ENCODE results near the gene HCN3. TPM values are rescaled to one million over a fixed set of nuclear protein-coding genes. Genes with fewer than 3 reads are reported as not detected.

Gene HCN3
- total RNA-seq, 1 donor from 2014 or later, result 10.6 TPM

- no peak overlapping the region for H3K27ac Mint-ChIP-seq
- H3K27me3 Mint-ChIP-seq, result no peaks in the 10 kb centered on the region
- H3K4me1 Mint-ChIP-seq (ENCODE audit: unreplicated experiment), result no peaks in the 10 kb centered on the region
- no peak overlapping the region for H3K4me3 Mint-ChIP-seq
- H3K36me3 Mint-ChIP-seq, result peaks cover 41% of the 10 kb centered on the region
- no peak for DNase-seq (ENCODE audit: extremely low spot score, unreplicated experiment)
- TF ChIP-seq, protein P1, sequence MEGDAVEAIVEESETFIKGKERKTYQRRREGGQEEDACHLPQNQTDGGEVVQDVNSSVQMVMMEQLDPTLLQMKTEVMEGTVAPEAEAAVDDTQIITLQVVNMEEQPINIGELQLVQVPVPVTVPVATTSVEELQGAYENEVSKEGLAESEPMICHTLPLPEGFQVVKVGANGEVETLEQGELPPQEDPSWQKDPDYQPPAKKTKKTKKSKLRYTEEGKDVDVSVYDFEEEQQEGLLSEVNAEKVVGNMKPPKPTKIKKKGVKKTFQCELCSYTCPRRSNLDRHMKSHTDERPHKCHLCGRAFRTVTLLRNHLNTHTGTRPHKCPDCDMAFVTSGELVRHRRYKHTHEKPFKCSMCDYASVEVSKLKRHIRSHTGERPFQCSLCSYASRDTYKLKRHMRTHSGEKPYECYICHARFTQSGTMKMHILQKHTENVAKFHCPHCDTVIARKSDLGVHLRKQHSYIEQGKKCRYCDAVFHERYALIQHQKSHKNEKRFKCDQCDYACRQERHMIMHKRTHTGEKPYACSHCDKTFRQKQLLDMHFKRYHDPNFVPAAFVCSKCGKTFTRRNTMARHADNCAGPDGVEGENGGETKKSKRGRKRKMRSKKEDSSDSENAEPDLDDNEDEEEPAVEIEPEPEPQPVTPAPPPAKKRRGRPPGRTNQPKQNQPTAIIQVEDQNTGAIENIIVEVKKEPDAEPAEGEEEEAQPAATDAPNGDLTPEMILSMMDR (conservative IDR thresholded peaks at IDR 0.05), result no peak
- H3K9me3 Mint-ChIP-seq, result no peaks in the 10 kb centered on the region
Observed at GRCh38 chr1:155334962-155335361, 57.7 kb downstream of the HCN3 start.

Other genes with a start within 250 kb of the HCN3 start
- gene DCST2, start 243.7 kb upstream of the HCN3 start, total RNA-seq (ENCODE audit: low replicate concordance), result 1.6 and 2.4 TPM in 2 replicates
- not detected in 2 replicates for gene DCST1, start 243.6 kb upstream of the HCN3 start, total RNA-seq (ENCODE audit: low replicate concordance)
- 61.9 and 69.0 TPM in 2 replicates for gene ADAM15, start 226.1 kb upstream of the HCN3 start, total RNA-seq (ENCODE audit: low replicate concordance)
- gene EFNA4, start 213.7 kb upstream of the HCN3 start, total RNA-seq (ENCODE audit: low replicate concordance), result 21.2 and 22.1 TPM in 2 replicates
- gene EFNA3, start 198.6 kb upstream of the HCN3 start, total RNA-seq (ENCODE audit: low replicate concordance), result 3.4 and 4.7 TPM in 2 replicates
- gene EFNA1, start 149.6 kb upstream of the HCN3 start, total RNA-seq (ENCODE audit: low replicate concordance), result 26.1 and 69.9 TPM in 2 replicates
- gene SLC50A1, start 141.6 kb upstream of the HCN3 start, total RNA-seq (ENCODE audit: low replicate concordance), result 27.8 and 43.0 TPM in 2 replicates
- 73.9 and 75.3 TPM in 2 replicates for gene DPM3, start 136.9 kb upstream of the HCN3 start, total RNA-seq (ENCODE audit: low replicate concordance)
- 173 and 179 TPM in 2 replicates for gene KRTCAP2, start 104.2 kb upstream of the HCN3 start, total RNA-seq (ENCODE audit: low replicate concordance)
- gene TRIM46, start 103.6 kb upstream of the HCN3 start, total RNA-seq (ENCODE audit: low replicate concordance), result 2.0 and 8.1 TPM in 2 replicates
- gene THBS3, start 69.6 kb upstream of the HCN3 start, total RNA-seq (ENCODE audit: low replicate concordance), result 23.2 and 28.0 TPM in 2 replicates
- gene MTX1, start 68.8 kb upstream of the HCN3 start, total RNA-seq (ENCODE audit: low replicate concordance), result 34.0 and 44.2 TPM in 2 replicates
- 37.4 and 55.7 TPM in 2 replicates for gene ENTREP3, start 22.0 kb upstream of the HCN3 start, total RNA-seq (ENCODE audit: low replicate concordance)
- 52.0 and 58.7 TPM in 2 replicates for gene SCAMP3, start 15.1 kb upstream of the HCN3 start, total RNA-seq (ENCODE audit: low replicate concordance)
- 61.5 and 96.8 TPM in 2 replicates for gene CLK2, start 4.0 kb upstream of the HCN3 start, total RNA-seq (ENCODE audit: low replicate concordance)
- 1.0 and 2.4 TPM in 2 replicates for gene PKLR, start 24.0 kb downstream of the HCN3 start, total RNA-seq (ENCODE audit: low replicate concordance)
- 183 and 187 TPM in 2 replicates for gene FDPS, start 31.4 kb downstream of the HCN3 start, total RNA-seq (ENCODE audit: low replicate concordance)
- 30.3 and 39.1 TPM in 2 replicates for gene RUSC1, start 43.4 kb downstream of the HCN3 start, total RNA-seq (ENCODE audit: low replicate concordance)

Data from type B pancreatic cell (in vitro differentiated cells).